ENCODE results near the gene RAB7A.

DNA sequence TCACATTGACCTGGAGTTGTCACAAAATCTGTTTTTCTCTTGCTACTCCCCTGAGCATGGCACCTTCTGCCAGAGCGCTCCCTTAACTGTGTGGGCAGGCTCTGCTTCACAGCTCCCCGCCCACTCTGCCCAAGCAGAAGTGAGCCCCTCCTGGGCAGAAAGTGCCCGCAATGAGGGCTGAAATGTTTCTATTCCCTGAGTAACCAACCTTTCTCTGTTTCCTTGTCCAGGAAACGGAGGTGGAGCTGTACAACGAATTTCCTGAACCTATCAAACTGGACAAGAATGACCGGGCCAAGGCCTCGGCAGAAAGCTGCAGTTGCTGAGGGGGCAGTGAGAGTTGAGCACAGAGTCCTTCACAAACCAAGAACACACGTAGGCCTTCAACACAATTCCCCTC, 87.1 kb downstream of the RAB7A start:
- TF ChIP-seq, protein P1, sequence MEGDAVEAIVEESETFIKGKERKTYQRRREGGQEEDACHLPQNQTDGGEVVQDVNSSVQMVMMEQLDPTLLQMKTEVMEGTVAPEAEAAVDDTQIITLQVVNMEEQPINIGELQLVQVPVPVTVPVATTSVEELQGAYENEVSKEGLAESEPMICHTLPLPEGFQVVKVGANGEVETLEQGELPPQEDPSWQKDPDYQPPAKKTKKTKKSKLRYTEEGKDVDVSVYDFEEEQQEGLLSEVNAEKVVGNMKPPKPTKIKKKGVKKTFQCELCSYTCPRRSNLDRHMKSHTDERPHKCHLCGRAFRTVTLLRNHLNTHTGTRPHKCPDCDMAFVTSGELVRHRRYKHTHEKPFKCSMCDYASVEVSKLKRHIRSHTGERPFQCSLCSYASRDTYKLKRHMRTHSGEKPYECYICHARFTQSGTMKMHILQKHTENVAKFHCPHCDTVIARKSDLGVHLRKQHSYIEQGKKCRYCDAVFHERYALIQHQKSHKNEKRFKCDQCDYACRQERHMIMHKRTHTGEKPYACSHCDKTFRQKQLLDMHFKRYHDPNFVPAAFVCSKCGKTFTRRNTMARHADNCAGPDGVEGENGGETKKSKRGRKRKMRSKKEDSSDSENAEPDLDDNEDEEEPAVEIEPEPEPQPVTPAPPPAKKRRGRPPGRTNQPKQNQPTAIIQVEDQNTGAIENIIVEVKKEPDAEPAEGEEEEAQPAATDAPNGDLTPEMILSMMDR (conservative IDR thresholded peaks at IDR 0.05; ENCODE audit: low read depth in 2 of 2) = no peak
- TF ChIP-seq POLR2AphosphoS5 (IDR thresholded peaks at IDR 0.05; ENCODE audit: low read depth) = no peak
- TF ChIP-seq EZH2 (IDR thresholded peaks at IDR 0.05; ENCODE audit: low read depth, unreplicated experiment) = no peak
- no peak for TF ChIP-seq REST (IDR thresholded peaks at IDR 0.05; ENCODE audit: unreplicated experiment)
- no peak for TF ChIP-seq CREB1 (CRISPR knock-in tag; IDR thresholded peaks at IDR 0.05; ENCODE audit: low read depth)
- TF ChIP-seq EZH2phosphoT487 (IDR thresholded peaks at IDR 0.05; ENCODE audit: unreplicated experiment) = no peak
- no peak for TF ChIP-seq JUNB (IDR thresholded peaks at IDR 0.05; ENCODE audit: unreplicated experiment)
- TF ChIP-seq STAT1 (IDR thresholded peaks at IDR 0.05; ENCODE audit: unreplicated experiment) = no peak
- no peak for TF ChIP-seq ZNF331 (CRISPR knock-in tag; IDR thresholded peaks at IDR 0.05; ENCODE audit: low read depth)
